ENCODE measurements around the gene CORO6.

DNA sequence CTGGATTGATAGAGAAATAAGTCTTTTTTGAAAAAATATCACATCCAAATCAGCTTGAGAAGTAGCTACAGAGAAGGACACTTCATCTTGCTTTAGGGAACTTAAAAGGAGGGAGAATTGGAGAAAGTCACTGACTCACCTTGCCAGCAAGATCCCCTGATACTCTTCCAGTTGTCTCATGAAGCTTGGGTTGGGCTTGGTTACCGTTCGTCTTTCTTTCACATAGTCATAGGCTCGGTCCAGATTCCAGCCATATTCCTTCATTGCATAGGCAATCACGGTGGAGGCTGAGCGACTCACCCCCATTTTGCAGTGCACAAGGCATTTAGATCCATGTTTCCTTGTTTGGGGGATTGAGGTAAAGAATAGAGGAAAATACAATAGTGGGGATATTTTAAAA is 25.3 kb upstream of the CORO6 start:
- TF ChIP-seq TAF1 (IDR thresholded peaks at IDR 0.05; ENCODE audit: low read depth, low read length) (no peak), POLR2A (IDR thresholded peaks at IDR 0.05; ENCODE audit: low read depth, low read length) (no peak), SPI1 (IDR thresholded peaks at IDR 0.05; ENCODE audit: low read depth, low read length) (no peak)
